Urothelium cell line (cell line): ENCODE measurements around the gene PNRC1.
"Not testable (repeated sequence)": the region's sequence is repeated elsewhere in the genome, so short reads cannot be mapped to it uniquely, and the experiment has no call there.

Experiments
- DNase-seq: peaks from one replicate; pipeline ENCODE4 v3.0.0; 2011; ENCODE audit warnings: low spot score, mixed read lengths
- FAIRE-seq: peaks from 2 replicates; lab custom pipeline; 2011; peaks lifted over from hg19 to GRCh38; lab: Jason Lieb, UNC

The PNRC1 gene

GRCh38 chr6:89098461-89098860 lies 17.9 kb downstream of the PNRC1 start:
- DNase-seq (no peak), FAIRE-seq (no peak)

GRCh38 chr6:89100114-89100513 lies 19.6 kb downstream of the PNRC1 start:
- FAIRE-seq (no peak), DNase-seq (no peak)

GRCh38 chr6:89110284-89110683 lies 29.7 kb downstream of the PNRC1 start:
- DNase-seq (no peak), FAIRE-seq (no peak)

GRCh38 chr6:89111933-89112332 lies 31.4 kb downstream of the PNRC1 start:
- FAIRE-seq (no peak), DNase-seq (no peak)

- DNase-seq (no peak), FAIRE-seq (no peak)
Observed at GRCh38 chr6:89116702-89117101, 36.2 kb downstream of the PNRC1 start.

GRCh38 chr6:89117211-89118108 lies 36.9 kb downstream of the PNRC1 start, which contains the start of gene SRSF12:
Gene SRSF12, minus strand, starts transcription at chr6:89118071. Its CDS starts 184 bp downstream, at chr6:89117887.
- peak; percentile 62 for DNase-seq
- FAIRE-seq, result no peak

- FAIRE-seq, result no peak
- DNase-seq, result no peak
Observed at GRCh38 chr6:89118931-89119330, 38.4 kb downstream of the PNRC1 start.

GRCh38 chr6:89120371-89120770 lies 39.8 kb downstream of the PNRC1 start:
- FAIRE-seq (no peak), DNase-seq (no peak)

- FAIRE-seq (no peak), DNase-seq (no peak)
Observed at GRCh38 chr6:89121934-89122333, 41.4 kb downstream of the PNRC1 start.

- DNase-seq (no peak), FAIRE-seq (no peak)
Observed at GRCh38 chr6:89122625-89123024, 42.1 kb downstream of the PNRC1 start.

- not testable (repeated sequence) for DNase-seq, FAIRE-seq
Observed at GRCh38 chr6:89128256-89128671, 47.7 kb downstream of the PNRC1 start.

GRCh38 chr6:89131599-89131998 lies 51.0 kb downstream of the PNRC1 start:
- FAIRE-seq (no peak), DNase-seq (no peak)

GRCh38 chr6:89132057-89132456 lies 51.5 kb downstream of the PNRC1 start:
- DNase-seq (no peak), FAIRE-seq (no peak)

GRCh38 chr6:89133981-89134380 lies 53.4 kb downstream of the PNRC1 start:
- FAIRE-seq (no peak), DNase-seq (no peak)

GRCh38 chr6:89134723-89135122 lies 54.2 kb downstream of the PNRC1 start:
- DNase-seq (no peak), FAIRE-seq (no peak)
